ENCODE measurements around the gene SMAD2.

SMAD2 gene

GRCh38 chr18:47779381-47779780 lies 151.1 kb downstream of the SMAD2 start:
- TF ChIP-seq CTCF (IDR thresholded peaks at IDR 0.05; ENCODE audit: insufficient read depth, low read length, poor library complexity, severe bottlenecking): no peak
- no peak overlapping the region for H3K4me3 ChIP-seq (replicated peaks; ENCODE audit: low read depth, low read length)
- H3K36me3 ChIP-seq (ENCODE audit: control insufficient read depth, insufficient read depth, low read length): no peaks in the 10 kb centered on the region
- no peak for DNase-seq (ENCODE audit: extremely low read depth, insufficient read length)
- no peaks in the 10 kb centered on the region for H3K27me3 ChIP-seq (replicated peaks; ENCODE audit: control insufficient read depth, insufficient read depth, low read length)

- no peak for TF ChIP-seq CTCF (IDR thresholded peaks at IDR 0.05; ENCODE audit: insufficient read depth, low read length, poor library complexity, severe bottlenecking)
- Histone ChIP-seq H3K36me3 (ENCODE audit: control insufficient read depth, insufficient read depth, low read length) (no peaks in the 10 kb centered on the region), H3K27me3 (replicated peaks; ENCODE audit: control insufficient read depth, insufficient read depth, low read length) (no peaks in the 10 kb centered on the region), H3K4me3 (replicated peaks; ENCODE audit: low read depth, low read length) (no peak overlapping the region)
- DNase-seq (ENCODE audit: extremely low read depth, insufficient read length): no peak
Observed at GRCh38 chr18:47777626-47778025, 152.8 kb downstream of the SMAD2 start.

- H3K36me3 ChIP-seq (ENCODE audit: control insufficient read depth, insufficient read depth, low read length): no peaks in the 10 kb centered on the region
- no peak for TF ChIP-seq CTCF (IDR thresholded peaks at IDR 0.05; ENCODE audit: insufficient read depth, low read length, poor library complexity, severe bottlenecking)
- H3K4me3 ChIP-seq (replicated peaks; ENCODE audit: low read depth, low read length): no peak overlapping the region
- DNase-seq (ENCODE audit: extremely low read depth, insufficient read length): no peak
- no peaks in the 10 kb centered on the region for H3K27me3 ChIP-seq (replicated peaks; ENCODE audit: control insufficient read depth, insufficient read depth, low read length)
Observed at GRCh38 chr18:47775961-47776360, 154.5 kb downstream of the SMAD2 start.

DNA sequence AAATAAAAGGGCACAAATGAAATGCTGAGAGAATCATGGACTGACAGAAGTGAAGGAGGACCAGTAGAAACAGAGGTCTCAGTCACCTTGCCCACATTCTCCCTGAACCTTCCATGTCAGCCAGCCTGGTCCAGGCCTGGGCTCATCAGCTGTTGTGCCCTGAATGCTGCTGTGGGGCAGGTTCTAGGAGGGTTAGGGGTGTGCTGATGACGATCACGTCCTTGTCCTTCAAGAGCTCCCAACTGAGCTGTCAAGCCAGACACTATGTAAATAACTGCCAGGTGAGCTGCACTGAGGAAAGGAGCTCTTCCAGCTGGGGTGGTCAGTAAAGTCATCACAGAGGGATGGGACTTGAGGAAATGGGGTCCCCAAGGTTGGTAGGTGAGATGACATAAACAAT lies 156.5 kb downstream of the SMAD2 start:
- Histone ChIP-seq H3K4me3 (replicated peaks; ENCODE audit: low read depth, low read length) (no peak overlapping the region), H3K27me3 (replicated peaks; ENCODE audit: control insufficient read depth, insufficient read depth, low read length) (no peaks in the 10 kb centered on the region), H3K36me3 (ENCODE audit: control insufficient read depth, insufficient read depth, low read length) (no peaks in the 10 kb centered on the region)
- DNase-seq (ENCODE audit: extremely low read depth, insufficient read length): no peak
- no peak for TF ChIP-seq CTCF (IDR thresholded peaks at IDR 0.05; ENCODE audit: insufficient read depth, low read length, poor library complexity, severe bottlenecking)

GRCh38 chr18:47772374-47773248 lies 157.8 kb downstream of the SMAD2 start:
- Histone ChIP-seq H3K27me3 (replicated peaks; ENCODE audit: control insufficient read depth, insufficient read depth, low read length) (no peaks in the 10 kb centered on the region), H3K36me3 (ENCODE audit: control insufficient read depth, insufficient read depth, low read length) (no peaks in the 10 kb centered on the region), H3K4me3 (replicated peaks; ENCODE audit: low read depth, low read length) (no peak overlapping the region)
- peak; percentile 99 for TF ChIP-seq CTCF (IDR thresholded peaks at IDR 0.05; ENCODE audit: insufficient read depth, low read length, poor library complexity, severe bottlenecking)
- peak; percentile 33 for DNase-seq (ENCODE audit: extremely low read depth, insufficient read length)

Data from GM06990 (cell line).